ENCODE measurements around the gene HIBCH. TPM values are rescaled to one million over a fixed set of nuclear protein-coding genes. Genes with fewer than 3 reads are reported as not detected.

Gene HIBCH
- total and polyA plus RNA-seq, 4 donors: 20.2 to 65.2 (median 32.8) TPM

DNA sequence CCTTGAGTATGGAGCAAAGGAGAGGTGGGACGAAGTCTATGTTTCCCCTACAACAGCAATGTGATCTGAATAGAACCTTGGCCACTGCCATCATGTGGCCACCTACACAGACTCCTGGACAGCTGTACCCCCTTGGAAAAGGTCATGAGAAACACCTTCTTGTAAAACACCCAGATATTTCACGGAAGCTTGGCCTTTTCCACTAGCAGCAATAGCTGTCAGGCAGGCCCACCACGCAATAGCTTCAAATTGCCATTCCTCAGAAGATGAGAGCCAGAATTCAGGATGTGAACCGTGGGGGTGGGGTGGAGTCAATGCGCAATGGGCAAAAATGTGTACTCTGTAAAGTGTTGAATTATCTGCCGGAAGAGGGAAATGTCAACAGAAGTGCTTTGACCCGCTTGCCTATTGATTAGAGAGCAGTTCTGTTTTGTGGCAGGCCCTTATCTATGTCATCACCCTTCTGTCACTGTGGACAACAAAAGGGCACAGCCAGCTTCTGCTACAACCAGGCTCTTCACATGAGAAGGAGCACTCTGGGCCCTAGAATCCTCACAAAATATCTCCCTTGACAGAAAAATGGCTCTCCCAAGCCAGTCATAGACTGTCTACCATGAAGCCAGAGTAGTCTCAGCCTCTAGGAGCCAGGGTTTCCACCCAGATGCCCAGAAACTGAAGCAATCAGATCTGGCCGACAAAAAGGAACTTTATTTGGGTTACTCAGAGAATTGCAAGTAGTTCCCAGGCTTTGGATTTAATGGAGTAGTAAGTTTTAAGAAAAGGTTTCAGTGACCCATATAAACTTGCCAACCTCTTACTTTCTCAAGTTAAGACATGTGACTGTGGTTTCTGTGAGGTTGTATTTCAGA is 33.3 kb upstream of the HIBCH start (continued):
- TF ChIP-seq, protein P1, sequence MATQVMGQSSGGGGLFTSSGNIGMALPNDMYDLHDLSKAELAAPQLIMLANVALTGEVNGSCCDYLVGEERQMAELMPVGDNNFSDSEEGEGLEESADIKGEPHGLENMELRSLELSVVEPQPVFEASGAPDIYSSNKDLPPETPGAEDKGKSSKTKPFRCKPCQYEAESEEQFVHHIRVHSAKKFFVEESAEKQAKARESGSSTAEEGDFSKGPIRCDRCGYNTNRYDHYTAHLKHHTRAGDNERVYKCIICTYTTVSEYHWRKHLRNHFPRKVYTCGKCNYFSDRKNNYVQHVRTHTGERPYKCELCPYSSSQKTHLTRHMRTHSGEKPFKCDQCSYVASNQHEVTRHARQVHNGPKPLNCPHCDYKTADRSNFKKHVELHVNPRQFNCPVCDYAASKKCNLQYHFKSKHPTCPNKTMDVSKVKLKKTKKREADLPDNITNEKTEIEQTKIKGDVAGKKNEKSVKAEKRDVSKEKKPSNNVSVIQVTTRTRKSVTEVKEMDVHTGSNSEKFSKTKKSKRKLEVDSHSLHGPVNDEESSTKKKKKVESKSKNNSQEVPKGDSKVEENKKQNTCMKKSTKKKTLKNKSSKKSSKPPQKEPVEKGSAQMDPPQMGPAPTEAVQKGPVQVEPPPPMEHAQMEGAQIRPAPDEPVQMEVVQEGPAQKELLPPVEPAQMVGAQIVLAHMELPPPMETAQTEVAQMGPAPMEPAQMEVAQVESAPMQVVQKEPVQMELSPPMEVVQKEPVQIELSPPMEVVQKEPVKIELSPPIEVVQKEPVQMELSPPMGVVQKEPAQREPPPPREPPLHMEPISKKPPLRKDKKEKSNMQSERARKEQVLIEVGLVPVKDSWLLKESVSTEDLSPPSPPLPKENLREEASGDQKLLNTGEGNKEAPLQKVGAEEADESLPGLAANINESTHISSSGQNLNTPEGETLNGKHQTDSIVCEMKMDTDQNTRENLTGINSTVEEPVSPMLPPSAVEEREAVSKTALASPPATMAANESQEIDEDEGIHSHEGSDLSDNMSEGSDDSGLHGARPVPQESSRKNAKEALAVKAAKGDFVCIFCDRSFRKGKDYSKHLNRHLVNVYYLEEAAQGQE (IDR thresholded peaks at IDR 0.05): peak; percentile 79
- peak; percentile 19 to 81 for TF ChIP-seq GABPA (IDR thresholded peaks at IDR 0.05 in 1 of 2, conservative IDR thresholded peaks at IDR 0.05 in 1 of 2)

DNA sequence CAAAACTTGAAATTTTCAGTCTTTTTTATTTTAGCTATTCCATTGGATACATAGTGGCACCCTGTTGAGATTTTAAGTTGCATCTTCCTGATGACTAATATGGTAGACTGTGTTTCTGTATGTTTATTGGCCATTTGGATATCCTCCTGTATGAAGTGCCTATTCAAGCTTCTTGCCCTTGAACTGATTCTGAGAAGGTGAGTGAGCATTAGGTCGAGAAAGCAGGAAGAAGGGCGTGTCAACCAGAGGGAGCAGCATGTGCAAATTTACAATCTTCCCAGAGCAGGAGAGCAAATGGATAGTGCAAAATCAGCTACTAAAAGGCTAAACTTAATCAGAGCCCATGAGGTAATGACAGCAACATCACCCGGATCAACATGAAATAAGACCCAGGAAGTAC is 32.3 kb upstream of the HIBCH start:
- no peaks in the 10 kb centered on the region for H3K27me3 ChIP-seq (ENCODE audit: control insufficient read depth in 4 of 4, insufficient read depth in 4 of 4, low read length in 3 of 4)
- no peaks in the 10 kb centered on the region for H3K9me3 ChIP-seq (ENCODE audit: control insufficient read depth in 4 of 4, low read length in 3 of 4)
- no peak overlapping the region for H3K9ac ChIP-seq (ENCODE audit: low read depth in 1 of 2, low read length in 2 of 2)
- no peak for DNase-seq (ENCODE audit: low spot score)
- TF ChIP-seq FOXA1 (IDR thresholded peaks at IDR 0.05): no peak
- TF ChIP-seq, protein P2, sequence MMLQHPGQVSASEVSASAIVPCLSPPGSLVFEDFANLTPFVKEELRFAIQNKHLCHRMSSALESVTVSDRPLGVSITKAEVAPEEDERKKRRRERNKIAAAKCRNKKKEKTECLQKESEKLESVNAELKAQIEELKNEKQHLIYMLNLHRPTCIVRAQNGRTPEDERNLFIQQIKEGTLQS (IDR thresholded peaks at IDR 0.05): no peak
- H3K36me3 ChIP-seq (ENCODE audit: control insufficient read depth in 4 of 4, insufficient read depth in 3 of 4, low read depth in 1 of 4, low read length in 3 of 4): peaks cover 0 to 1% (median 0%) of the 10 kb centered on the region in 4 donors
- WGBS: 81% methylated on average over 3 of the region's 3 CpGs
- H3K4me3 ChIP-seq (ENCODE audit: low read depth in 1 of 3, low read length in 3 of 3): no peak overlapping the region
- H3K4me1 ChIP-seq (ENCODE audit: control insufficient read depth in 4 of 4, insufficient read depth in 4 of 4, low read length in 3 of 4): peaks cover 8 to 35% (median 20%) of the 10 kb centered on the region in 4 donors
- H3K27ac ChIP-seq (ENCODE audit: low read depth in 1 of 2, low read length in 2 of 2): no peak overlapping the region

DNA sequence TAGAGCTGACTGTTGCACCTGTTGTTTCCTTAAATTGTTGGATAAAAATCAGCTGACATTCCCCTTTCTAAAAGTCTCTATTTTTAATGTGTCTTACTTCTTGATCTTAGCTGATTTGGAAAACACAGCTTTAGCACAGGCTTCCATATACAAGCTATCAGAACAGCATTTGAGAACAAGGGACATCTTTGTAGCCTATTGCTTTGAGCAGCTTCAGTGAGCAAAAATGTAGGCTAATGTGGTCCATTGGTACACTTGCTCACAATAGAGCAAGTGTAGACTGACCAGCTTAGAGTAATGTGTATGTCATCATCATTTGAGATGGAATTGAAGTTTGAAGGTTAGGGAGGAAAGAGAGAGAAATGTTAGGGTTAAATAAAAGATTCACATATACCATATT is 30.7 kb upstream of the HIBCH start:
- DNase-seq (ENCODE audit: low spot score): no peak
- no peak overlapping the region for H3K4me3 ChIP-seq (ENCODE audit: low read depth in 1 of 3, low read length in 3 of 3)
- peaks cover 0 to 1% (median 0%) of the 10 kb centered on the region in 4 donors for H3K36me3 ChIP-seq (ENCODE audit: control insufficient read depth in 4 of 4, insufficient read depth in 3 of 4, low read depth in 1 of 4, low read length in 3 of 4)
- H3K27ac ChIP-seq (ENCODE audit: low read depth in 1 of 2, low read length in 2 of 2): no peak overlapping the region
- no peak overlapping the region for H3K9ac ChIP-seq (ENCODE audit: low read depth in 1 of 2, low read length in 2 of 2)
- no peaks in the 10 kb centered on the region for H3K27me3 ChIP-seq (ENCODE audit: control insufficient read depth in 4 of 4, insufficient read depth in 4 of 4, low read length in 3 of 4)
- TF ChIP-seq RXRA (IDR thresholded peaks at IDR 0.05) (no peak), TAF1 (conservative IDR thresholded peaks at IDR 0.05) (no peak), RAD21 (IDR thresholded peaks at IDR 0.05) (no peak), HNF4A (conservative IDR thresholded peaks at IDR 0.05) (no peak), EGR1 (IDR thresholded peaks at IDR 0.05; ENCODE audit: low read depth in 2 of 2) (no peak), SP1 (IDR thresholded peaks at IDR 0.05) (no peak), JUND (IDR thresholded peaks at IDR 0.05) (no peak), FOXA1 (IDR thresholded peaks at IDR 0.05) (no peak), FOXA2 (IDR thresholded peaks at IDR 0.05) (no peak)
- TF ChIP-seq, protein P3, sequence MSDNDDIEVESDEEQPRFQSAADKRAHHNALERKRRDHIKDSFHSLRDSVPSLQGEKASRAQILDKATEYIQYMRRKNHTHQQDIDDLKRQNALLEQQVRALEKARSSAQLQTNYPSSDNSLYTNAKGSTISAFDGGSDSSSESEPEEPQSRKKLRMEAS (IDR thresholded peaks at IDR 0.05): no peak
- peaks cover 5 to 27% (median 17%) of the 10 kb centered on the region in 4 donors for H3K4me1 ChIP-seq (ENCODE audit: control insufficient read depth in 4 of 4, insufficient read depth in 4 of 4, low read length in 3 of 4)
- no peaks in the 10 kb centered on the region for H3K9me3 ChIP-seq (ENCODE audit: control insufficient read depth in 4 of 4, low read length in 3 of 4)

All from liver (tissue), 9 donors.